Stomach smooth muscle (tissue), 2 donors: ENCODE results near the gene PLCB1.
"Not testable (repeated sequence)": the region's sequence is repeated elsewhere in the genome, so short reads cannot be mapped to it uniquely, and the experiment has no call there.

Source experiments
- H3K27ac ChIP-seq: one replicate; pipeline ENCODE4 v1.7.0; 2013; ENCODE audit warnings: mild to moderate bottlenecking, low read length, inconsistent platforms
- H3K27me3 ChIP-seq, 2 donors: one replicate each; pipeline ENCODE4 v1.7.0; 2013; ENCODE audit warnings: low read length in 2 of 2; ENCODE audit not compliant: insufficient read depth in 2 of 2, control insufficient read depth in 1 of 2
- H3K36me3 ChIP-seq, 2 donors: one replicate each; pipeline ENCODE4 v1.7.0; 2013; ENCODE audit warnings: low read length in 2 of 2; ENCODE audit not compliant: control insufficient read depth in 2 of 2, insufficient read depth in 2 of 2
- H3K4me1 ChIP-seq: one replicate; pipeline ENCODE4 v1.7.0; 2013; ENCODE audit warnings: low read length; ENCODE audit not compliant: control insufficient read depth, insufficient read depth
- H3K4me3 ChIP-seq, 2 donors: one replicate each; pipeline ENCODE4 v1.7.0; 2013; ENCODE audit warnings: low read length in 2 of 2
- H3K9ac ChIP-seq, 2 donors: one replicate each; pipeline ENCODE4 v1.7.0; 2013; ENCODE audit warnings: low read length in 2 of 2, mild to moderate bottlenecking in 1 of 2
- H3K9me3 ChIP-seq, 2 donors: one replicate each; pipeline ENCODE4 v1.7.0; 2013; ENCODE audit warnings: low read length in 2 of 2; ENCODE audit not compliant: control insufficient read depth in 2 of 2
- donor health status: healthy.
- donor health status: Pancreatic carcinoma.

PLCB1 gene

GRCh38 chr20:8131598-8132483 lies at the start of gene PLCB1:
TSS of gene PLCB1 (plus strand) at chr20:8132266. CDS start at chr20:8132652, 386 bp downstream.
- H3K27me3 ChIP-seq: no peaks in the 10 kb centered on the region
- H3K4me1 ChIP-seq: peaks cover 23% of the 10 kb centered on the region
- H3K36me3 ChIP-seq: no peaks in the 10 kb centered on the region
- peak within 1 kb of the TSS; percentile 90 to 91 for H3K4me3 ChIP-seq
- H3K9ac ChIP-seq: peak within 1 kb of the TSS; percentile 79 to 80
- peak within 1 kb of the TSS; percentile 81 for H3K27ac ChIP-seq
- H3K9me3 ChIP-seq: no peaks in the 10 kb centered on the region

- H3K9ac ChIP-seq: no peak overlapping the region
These were observed 49.1 kb upstream of the PLCB1 start for GRCh38 chr20:8082989-8083388.

GRCh38 chr20:8089668-8090067 lies 42.4 kb upstream of the PLCB1 start:
- H3K9ac ChIP-seq: no peak overlapping the region
- no peak overlapping the region for H3K27ac ChIP-seq
- no peaks in the 10 kb centered on the region for H3K27me3 ChIP-seq
- H3K4me1 ChIP-seq: peaks cover 7% of the 10 kb centered on the region
- peak overlapping the region in 1 of 2 donors; percentile 3 for H3K4me3 ChIP-seq
- no peaks in the 10 kb centered on the region for H3K9me3 ChIP-seq
- H3K36me3 ChIP-seq: no peaks in the 10 kb centered on the region

More at GRCh38 chr20:8082989-8083388, 49.1 kb upstream of the PLCB1 start:
- no peaks in the 10 kb centered on the region for H3K9me3 ChIP-seq
- no peaks in the 10 kb centered on the region for H3K27me3 ChIP-seq
- no peaks in the 10 kb centered on the region for H3K36me3 ChIP-seq
- peaks cover 3% of the 10 kb centered on the region for H3K4me1 ChIP-seq
- no peak overlapping the region for H3K4me3 ChIP-seq
- H3K27ac ChIP-seq: no peak overlapping the region

GRCh38 chr20:8094415-8094818 lies 37.6 kb upstream of the PLCB1 start:
- H3K4me1 ChIP-seq: peaks cover 11% of the 10 kb centered on the region
- no peak overlapping the region for H3K9ac ChIP-seq
- peak overlapping the region; percentile 26 for H3K27ac ChIP-seq

GRCh38 chr20:8094850-8095249 lies 37.2 kb upstream of the PLCB1 start:
- Histone ChIP-seq H3K27me3 (no peaks in the 10 kb centered on the region), H3K9me3 (no peaks in the 10 kb centered on the region), H3K27ac (peak overlapping the region; percentile 26), H3K36me3 (no peaks in the 10 kb centered on the region), H3K4me1 (peaks cover 8% of the 10 kb centered on the region), H3K9ac (no peak overlapping the region), H3K4me3 (no peak overlapping the region)

More at GRCh38 chr20:8094415-8094818, 37.6 kb upstream of the PLCB1 start:
- no peaks in the 10 kb centered on the region for H3K36me3 ChIP-seq
- peak overlapping the region in 1 of 2 donors; percentile 20 for H3K4me3 ChIP-seq
- H3K27me3 ChIP-seq: no peaks in the 10 kb centered on the region
- no peaks in the 10 kb centered on the region for H3K9me3 ChIP-seq

- Histone ChIP-seq H3K9me3 (no peaks in the 10 kb centered on the region), H3K27ac (no peak overlapping the region), H3K36me3 (no peaks in the 10 kb centered on the region), H3K9ac (no peak overlapping the region), H3K4me3 (no peak overlapping the region), H3K27me3 (no peaks in the 10 kb centered on the region), H3K4me1 (peaks cover 6% of the 10 kb centered on the region)
These were observed 36.2 kb upstream of the PLCB1 start for GRCh38 chr20:8095648-8096572.

- no peaks in the 10 kb centered on the region for H3K9me3 ChIP-seq
- no peak overlapping the region for H3K4me3 ChIP-seq
- no peak overlapping the region for H3K27ac ChIP-seq
- H3K4me1 ChIP-seq: peaks cover 6% of the 10 kb centered on the region
- no peak overlapping the region for H3K9ac ChIP-seq
- no peaks in the 10 kb centered on the region for H3K36me3 ChIP-seq
- H3K27me3 ChIP-seq: no peaks in the 10 kb centered on the region
These were observed 34.8 kb upstream of the PLCB1 start for GRCh38 chr20:8097307-8097706.

GRCh38 chr20:8104252-8104651 lies 27.8 kb upstream of the PLCB1 start:
- no peaks in the 10 kb centered on the region for H3K27me3 ChIP-seq
- H3K27ac ChIP-seq: no peak overlapping the region
- H3K4me3 ChIP-seq: no peak overlapping the region
- no peaks in the 10 kb centered on the region for H3K4me1 ChIP-seq
- no peaks in the 10 kb centered on the region for H3K36me3 ChIP-seq
- H3K9me3 ChIP-seq: peaks cover 5 to 21% of the 10 kb centered on the region in 2 donors
- H3K9ac ChIP-seq: no peak overlapping the region

GRCh38 chr20:8114612-8115011 lies 17.5 kb upstream of the PLCB1 start:
- H3K9me3 ChIP-seq, H3K27ac ChIP-seq, H3K9ac ChIP-seq, H3K4me3 ChIP-seq, H3K27me3 ChIP-seq, H3K36me3 ChIP-seq: not testable (repeated sequence)
- peaks cover 15% of the 10 kb centered on the region for H3K4me1 ChIP-seq

GRCh38 chr20:8115436-8115835 lies 16.6 kb upstream of the PLCB1 start:
- H3K9ac ChIP-seq: no peak overlapping the region
- no peaks in the 10 kb centered on the region for H3K36me3 ChIP-seq
- no peaks in the 10 kb centered on the region for H3K27me3 ChIP-seq
- no peaks in the 10 kb centered on the region for H3K9me3 ChIP-seq
- H3K4me1 ChIP-seq: peaks cover 15% of the 10 kb centered on the region
- peak overlapping the region; percentile 82 for H3K27ac ChIP-seq
- H3K4me3 ChIP-seq: peak overlapping the region in 1 of 2 donors; percentile 34
